ENCODE measurements around the gene NEUROD4.

NEUROD4 gene

GRCh38 chr12:54997929-54998522, 21.7 kb upstream of the NEUROD4 start:
- TF ChIP-seq, protein P1, sequence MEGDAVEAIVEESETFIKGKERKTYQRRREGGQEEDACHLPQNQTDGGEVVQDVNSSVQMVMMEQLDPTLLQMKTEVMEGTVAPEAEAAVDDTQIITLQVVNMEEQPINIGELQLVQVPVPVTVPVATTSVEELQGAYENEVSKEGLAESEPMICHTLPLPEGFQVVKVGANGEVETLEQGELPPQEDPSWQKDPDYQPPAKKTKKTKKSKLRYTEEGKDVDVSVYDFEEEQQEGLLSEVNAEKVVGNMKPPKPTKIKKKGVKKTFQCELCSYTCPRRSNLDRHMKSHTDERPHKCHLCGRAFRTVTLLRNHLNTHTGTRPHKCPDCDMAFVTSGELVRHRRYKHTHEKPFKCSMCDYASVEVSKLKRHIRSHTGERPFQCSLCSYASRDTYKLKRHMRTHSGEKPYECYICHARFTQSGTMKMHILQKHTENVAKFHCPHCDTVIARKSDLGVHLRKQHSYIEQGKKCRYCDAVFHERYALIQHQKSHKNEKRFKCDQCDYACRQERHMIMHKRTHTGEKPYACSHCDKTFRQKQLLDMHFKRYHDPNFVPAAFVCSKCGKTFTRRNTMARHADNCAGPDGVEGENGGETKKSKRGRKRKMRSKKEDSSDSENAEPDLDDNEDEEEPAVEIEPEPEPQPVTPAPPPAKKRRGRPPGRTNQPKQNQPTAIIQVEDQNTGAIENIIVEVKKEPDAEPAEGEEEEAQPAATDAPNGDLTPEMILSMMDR (IDR thresholded peaks at IDR 0.05; ENCODE audit: insufficient read depth, missing control alignments), result no peak
- no peak for FAIRE-seq
- no peak for DNase-seq (ENCODE audit: insufficient read length, low spot score)

DNA sequence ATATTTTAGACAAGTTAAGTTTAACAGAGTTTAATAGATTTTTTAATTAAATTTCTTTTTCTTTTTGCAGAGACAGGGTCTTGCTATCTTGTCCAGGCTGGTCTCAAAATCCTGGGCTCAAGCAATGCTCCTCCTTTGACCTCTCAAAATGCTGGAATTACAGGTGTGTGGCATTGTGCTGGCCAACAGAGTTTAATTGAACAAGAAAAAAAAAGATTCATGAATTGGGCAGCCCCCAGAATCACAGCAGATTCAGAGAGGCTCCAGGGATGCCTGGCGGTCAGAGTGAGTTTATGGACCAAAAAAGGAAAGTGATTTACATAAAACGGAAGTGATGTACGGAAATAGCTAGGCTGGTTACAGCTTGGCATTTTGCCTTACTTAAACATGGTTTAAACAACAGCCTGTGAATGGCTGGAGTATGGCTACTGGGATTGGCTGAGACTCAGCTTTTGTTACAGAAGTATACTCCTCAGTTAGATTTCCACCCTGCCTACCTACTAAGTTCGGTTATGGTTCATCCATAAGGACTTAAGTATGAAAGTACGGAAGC, 20.7 kb upstream of the NEUROD4 start:
- DNase-seq (ENCODE audit: insufficient read length, low spot score) (no peak), FAIRE-seq (no peak)
- TF ChIP-seq, protein P1 (IDR thresholded peaks at IDR 0.05; ENCODE audit: insufficient read depth, missing control alignments), result no peak

DNA sequence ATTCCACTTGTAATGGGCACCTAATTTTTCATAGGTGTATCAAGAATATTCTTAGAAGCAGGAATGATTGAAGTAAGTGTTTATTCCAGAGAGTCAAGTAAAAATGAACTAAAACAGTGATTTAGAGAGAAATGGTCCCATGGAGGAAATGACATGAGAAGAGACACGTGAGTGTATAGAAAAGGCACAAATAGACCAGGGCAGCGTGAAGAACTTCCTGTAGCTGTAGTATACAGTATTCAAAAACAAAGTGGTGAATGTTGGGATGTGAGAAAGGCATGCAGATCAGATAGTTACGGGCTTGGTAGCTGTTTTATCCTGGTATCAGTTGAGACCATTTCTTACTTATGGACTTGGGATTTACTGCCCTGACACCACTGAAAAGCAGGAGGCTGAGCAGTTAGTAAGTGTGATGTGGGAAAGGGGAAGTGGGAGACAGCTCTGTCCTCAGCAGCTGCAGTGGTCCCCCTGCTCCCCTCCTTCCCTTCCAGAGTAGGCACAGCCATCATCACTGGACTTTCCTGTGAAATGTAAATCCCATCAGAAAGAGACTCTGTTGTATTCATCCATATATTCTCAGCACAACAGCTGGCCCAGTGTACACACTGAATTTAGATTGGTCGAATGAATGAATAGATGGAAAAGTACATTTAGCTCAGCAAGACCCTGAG, 18.4 kb upstream of the NEUROD4 start:
- FAIRE-seq, result no peak
- DNase-seq (ENCODE audit: insufficient read length, low spot score), result no peak

GRCh38 chr12:55002355-55002754, 17.4 kb upstream of the NEUROD4 start:
- TF ChIP-seq, protein P1 (IDR thresholded peaks at IDR 0.05; ENCODE audit: insufficient read depth, missing control alignments), result no peak
- DNase-seq (ENCODE audit: insufficient read length, low spot score), result no peak
- no peak for FAIRE-seq

More for the DNA sequence above, 18.4 kb upstream of the NEUROD4 start:
- TF ChIP-seq, protein P1 (IDR thresholded peaks at IDR 0.05; ENCODE audit: insufficient read depth, missing control alignments), result no peak

GRCh38 chr12:55008944-55009585, 10.7 kb upstream of the NEUROD4 start:
- TF ChIP-seq, protein P1 (IDR thresholded peaks at IDR 0.05; ENCODE audit: insufficient read depth, missing control alignments), result no peak
- DNase-seq (ENCODE audit: insufficient read length, low spot score) (no peak), FAIRE-seq (no peak)

- FAIRE-seq (no peak), DNase-seq (ENCODE audit: insufficient read length, low spot score) (no peak)
- TF ChIP-seq, protein P1 (IDR thresholded peaks at IDR 0.05; ENCODE audit: insufficient read depth, missing control alignments), result no peak
Observed at GRCh38 chr12:55017416-55017925, 2.3 kb upstream of the NEUROD4 start.
